IMR-90 (cell line): ENCODE data around the gene PRKN. TPM values are rescaled to one million over a fixed set of nuclear protein-coding genes. Genes with fewer than 3 reads are reported as not detected.

Source experiments
- ATAC-seq: fragments of 200-7000 bp; cut with Tn5 transposase; 2 replicates; pipeline ENCODE4 v1.9.1; 2020; ENCODE audit warnings: low read depth, mild to moderate bottlenecking, moderate library complexity
- BruUV-seq: library from RNA; stranded (reverse); fragments of 400-500 nt; replicated peaks from 2 replicates; lab custom pipeline; 2021; lab: Mats Ljungman, UMichigan
- CTCF ChIA-PET: fragments of 300-600 bp; formaldehyde crosslinking; extraction: SDS; loops from one replicate; lab custom pipeline; 2021; ENCODE audit warnings: antibody characterized with exemption; lab: Yijun Ruan, JAX
- POLR2A ChIA-PET: fragments of 300-600 bp; sonication (Branson Sonifier 250); formaldehyde crosslinking; loops from one replicate; lab custom pipeline; 2022; ENCODE audit warnings: antibody characterized with exemption; ENCODE audit not compliant: unreplicated experiment; lab: Charles Lee
- DNase-seq: peaks from one replicate; pipeline ENCODE4 v3.0.0; 2013
- H2AFZ ChIP-seq: replicated peaks from 2 replicates; pipeline ENCODE3; 2013; ENCODE audit warnings: low read length, mild to moderate bottlenecking; ENCODE audit not compliant: poor library complexity
- H2AK5ac ChIP-seq: 2 replicates; pipeline ENCODE4 v1.6.1; 2013; ENCODE audit warnings: low read depth, low read length, inconsistent platforms
- H2AK9ac ChIP-seq: replicated peaks from 2 replicates; pipeline ENCODE3; 2013; ENCODE audit warnings: mild to moderate bottlenecking, low read depth, low read length, moderate library complexity; ENCODE audit not compliant: poor library complexity
- H2BK120ac ChIP-seq: 2 replicates; pipeline ENCODE4 v1.6.1; 2013; ENCODE audit warnings: low read depth, low read length, inconsistent platforms
- H2BK15ac ChIP-seq: 3 replicates; pipeline ENCODE4 v1.6.1; 2013; ENCODE audit warnings: low read depth, low read length, inconsistent platforms
- H2BK20ac ChIP-seq: 2 replicates; pipeline ENCODE4 v1.6.1; 2013; ENCODE audit warnings: low read depth, mild to moderate bottlenecking, inconsistent platforms, low read length, moderate library complexity
- H2BK5ac ChIP-seq: 2 replicates; pipeline ENCODE4 v1.6.1; 2013; ENCODE audit warnings: mild to moderate bottlenecking, low read depth, low read length, inconsistent platforms; ENCODE audit not compliant: poor library complexity, severe bottlenecking
- H3K14ac ChIP-seq: replicated peaks from 2 replicates; pipeline ENCODE4 v1.6.1; 2013; ENCODE audit warnings: low read depth, low read length, inconsistent platforms
- H3K18ac ChIP-seq: 2 replicates; pipeline ENCODE4 v1.6.1; 2013; ENCODE audit warnings: low read depth, low read length, control low read depth
- H3K23ac ChIP-seq: 2 replicates; pipeline ENCODE4 v1.6.1; 2013; ENCODE audit warnings: low read depth, low read length, inconsistent platforms
- H3K27ac ChIP-seq: 2 replicates; pipeline ENCODE4 v1.5.1; 2013; ENCODE audit warnings: mild to moderate bottlenecking, control low read depth, low read length; ENCODE audit not compliant: insufficient read depth
- H3K27me3 ChIP-seq: 2 replicates; pipeline ENCODE4 v1.6.1; 2013; ENCODE audit warnings: low read length; ENCODE audit not compliant: control insufficient read depth, insufficient read depth
- H3K36me3 ChIP-seq: 2 replicates; pipeline ENCODE4 v1.6.1; 2013; ENCODE audit warnings: low read length, mixed read lengths; ENCODE audit not compliant: control insufficient read depth, insufficient read depth
- H3K4ac ChIP-seq: 2 replicates; pipeline ENCODE4 v1.6.1; 2013; ENCODE audit warnings: low read depth, low read length, inconsistent platforms
- H3K4me1 ChIP-seq: 2 replicates; pipeline ENCODE4 v1.6.1; 2013; ENCODE audit warnings: low read length, mixed read lengths; ENCODE audit not compliant: control insufficient read depth, insufficient read depth
- H3K4me2 ChIP-seq: 2 replicates; pipeline ENCODE4 v1.6.1; 2013; ENCODE audit warnings: low read depth, mild to moderate bottlenecking, control low read depth, low read length, moderate library complexity
- H3K4me3 ChIP-seq: 2 replicates; pipeline ENCODE4 v1.5.1; 2013; ENCODE audit warnings: low read depth, mild to moderate bottlenecking, control low read depth, low read length, moderate library complexity; ENCODE audit not compliant: insufficient read depth
- H3K56ac ChIP-seq: 2 replicates; pipeline ENCODE4 v1.6.1; 2013; ENCODE audit warnings: low read length, inconsistent platforms; ENCODE audit not compliant: insufficient read depth; ENCODE audit errors: extremely low read depth
- H3K79me1 ChIP-seq, 2 experiments: 2 replicates each; pipeline ENCODE4 v1.6.1; 2013; ENCODE audit warnings: low read length in 2 of 2, inconsistent platforms in 1 of 2, low read depth in 1 of 2
- H3K9ac ChIP-seq: 2 replicates; pipeline ENCODE4 v1.6.1; 2013; ENCODE audit warnings: low read depth, low read length, control low read depth
- H3K9me1 ChIP-seq: 2 replicates; pipeline ENCODE4 v1.6.1; 2013; ENCODE audit warnings: low read length, inconsistent platforms; ENCODE audit not compliant: insufficient read depth
- H3K9me3 ChIP-seq: 2 replicates; pipeline ENCODE4 v1.6.1; 2013; ENCODE audit warnings: low read length; ENCODE audit not compliant: control insufficient read depth, insufficient read depth
- H4K20me1 ChIP-seq: 2 replicates; pipeline ENCODE4 v1.6.1; 2013; ENCODE audit warnings: low read length, inconsistent platforms; ENCODE audit not compliant: insufficient read depth
- H4K5ac ChIP-seq: 2 replicates; pipeline ENCODE4 v1.6.1; 2013; ENCODE audit warnings: mild to moderate bottlenecking, low read depth, low read length, control low read depth
- H4K8ac ChIP-seq, 2 experiments: 2 replicates each; pipeline ENCODE4 v1.6.1; 2013; ENCODE audit warnings: low read depth in 2 of 2, low read length in 2 of 2, control low read depth in 1 of 2, inconsistent platforms in 1 of 2
- H4K91ac ChIP-seq: 2 replicates; pipeline ENCODE4 v1.6.1; 2013; ENCODE audit warnings: low read depth, low read length, inconsistent platforms; ENCODE audit not compliant: insufficient read depth
- BHLHE40 ChIP-seq: fragments of 150-350 bp; IDR thresholded peaks from 2 replicates; pipeline ENCODE4 v1.6.1; 2016; ENCODE audit warnings: mild to moderate bottlenecking, low read depth, low read length
- CEBPB ChIP-seq: IDR thresholded peaks from 2 replicates; pipeline ENCODE4 v1.6.1; 2012; ENCODE audit warnings: low read depth, low read length, improper control_type of control experiment
- CHD1 ChIP-seq: IDR thresholded peaks from 2 replicates; pipeline ENCODE4 v1.6.1; 2012; ENCODE audit warnings: low read depth, low read length, improper control_type of control experiment
- CTCF ChIP-seq: conservative IDR thresholded peaks from 2 replicates; pipeline ENCODE4 v1.5.1; 2012; ENCODE audit warnings: mild to moderate bottlenecking, low read depth, low read length, improper control_type of control experiment
- ELK1 ChIP-seq: fragments of 150-350 bp; IDR thresholded peaks from 2 replicates; pipeline ENCODE4 v1.6.1; 2016; ENCODE audit warnings: low read depth, mild to moderate bottlenecking, low read length, moderate library complexity, borderline replicate concordance
- FOS ChIP-seq: fragments of 150-350 bp; IDR thresholded peaks from 2 replicates; pipeline ENCODE4 v1.6.1; 2016; ENCODE audit warnings: low read depth, low read length
- MAFK ChIP-seq: IDR thresholded peaks from 2 replicates; pipeline ENCODE4 v1.6.1; 2012; ENCODE audit warnings: low read depth, low read length, improper control_type of control experiment
- MAZ ChIP-seq: IDR thresholded peaks from 2 replicates; pipeline ENCODE4 v1.6.1; 2012; ENCODE audit warnings: low read depth, mild to moderate bottlenecking, low read length, improper control_type of control experiment, moderate library complexity, borderline replicate concordance
- MXI1 ChIP-seq: IDR thresholded peaks from 2 replicates; pipeline ENCODE4 v1.6.1; 2012; ENCODE audit warnings: low read depth, mild to moderate bottlenecking, low read length, moderate library complexity, borderline replicate concordance
- NFE2L2 ChIP-seq: fragments of 150-350 bp; IDR thresholded peaks from 2 replicates; pipeline ENCODE4 v1.6.1; 2016; ENCODE audit warnings: low read depth, mild to moderate bottlenecking, low read length
- POLR2A ChIP-seq: IDR thresholded peaks from 2 replicates; pipeline ENCODE4 v1.6.1; 2012; ENCODE audit warnings: mild to moderate bottlenecking, low read depth, low read length
- RAD21 ChIP-seq: IDR thresholded peaks from 2 replicates; pipeline ENCODE4 v1.6.1; 2012; ENCODE audit warnings: low read length, improper control_type of control experiment
- RCOR1 ChIP-seq: IDR thresholded peaks from 2 replicates; pipeline ENCODE4 v1.6.1; 2012; ENCODE audit warnings: mild to moderate bottlenecking, low read length, improper control_type of control experiment; ENCODE audit not compliant: insufficient replicate concordance
- RFX5 ChIP-seq: IDR thresholded peaks from 2 replicates; pipeline ENCODE4 v1.8.0; 2012; ENCODE audit warnings: low read depth, mild to moderate bottlenecking, low read length, moderate library complexity
- SMC3 ChIP-seq: fragments of 150-350 bp; IDR thresholded peaks from 2 replicates; pipeline ENCODE4 v1.6.1; 2016; ENCODE audit warnings: low read depth, mild to moderate bottlenecking, antibody characterized with exemption, low read length, moderate library complexity
- USF2 ChIP-seq: fragments of 150-350 bp; IDR thresholded peaks from 2 replicates; pipeline ENCODE4 v1.6.1; 2017; ENCODE audit warnings: mild to moderate bottlenecking, antibody characterized with exemption, low read length, low read depth
- dilution Hi-C: fragments of 300-500 bp; cut with HindIII; formaldehyde crosslinking; loops from one replicate; pipeline ENCODE4 v1.14.3; 2018; ENCODE audit warnings: low sequenced_read_pairs; ENCODE audit not compliant: unreplicated experiment
- in situ Hi-C: fragments of 300-500 bp; cut with MboI; formaldehyde crosslinking; loops from 3 replicates; pipeline ENCODE4 v1.14.3; 2019; ENCODE audit warnings: low sequenced_read_pairs, inconsistent platforms, mixed read lengths
- intact Hi-C: fragments of 100-400 bp; cut with micrococcal nuclease; formaldehyde crosslinking; loops from 2 replicates; pipeline ENCODE4 v1.10.0; 2022
- polyA plus RNA-seq, 3 experiments: library from polyadenylated mRNA; depleted of rRNA; stranded (reverse); fragments of >200 nt; gene quantifications; 2 replicates each; pipeline ENCODE4 v1.2.3, GENCODE V29; 2012; ENCODE audit warnings: low replicate concordance in 1 of 3
- total RNA-seq: library from RNA; depleted of rRNA; stranded (reverse); fragments of >200 nt; gene quantifications from 2 replicates; pipeline ENCODE4 v1.2.3, GENCODE V29; 2012

PRKN gene
- total and polyA plus RNA-seq, 2 of the 4 experiments (the other 2 are of a cell fraction): 0.15 to 0.18 TPM

GRCh38 chr6:162698440-162698839, 29.1 kb downstream of the PRKN start:
- Histone ChIP-seq H3K4me2 (no peak overlapping the region), H2AK9ac (no peak overlapping the region), H2BK20ac (no peak overlapping the region), H3K9me1 (no peaks in the 10 kb centered on the region), H2AK5ac (no peak overlapping the region), H4K20me1 (no peaks in the 10 kb centered on the region), H3K14ac (no peak overlapping the region), H3K36me3 (no peaks in the 10 kb centered on the region), H4K8ac (no peak overlapping the region), H3K27me3 (no peaks in the 10 kb centered on the region), H3K9ac (no peak overlapping the region), H2AFZ (no peak overlapping the region), H3K4ac (no peak overlapping the region), H4K91ac (no peak overlapping the region), H3K18ac (no peak overlapping the region), H3K23ac (no peak overlapping the region), H2BK120ac (no peak overlapping the region), H2BK15ac (no peak overlapping the region), H3K4me1 (no peaks in the 10 kb centered on the region), H3K27ac (no peak overlapping the region), H2BK5ac (no peak overlapping the region), H3K79me1 (no peaks in the 10 kb centered on the region), H3K9me3 (peaks cover 3% of the 10 kb centered on the region), H3K56ac (no peak overlapping the region), H3K4me3 (no peak overlapping the region), H4K5ac (no peak overlapping the region)
- intact Hi-C loops: no loop called here
- ChIA-PET POLR2A (no interaction called here), CTCF (no interaction called here)
- DNase-seq: no peak
- ATAC-seq: no peak
- TF ChIP-seq NFE2L2 (no peak), BHLHE40 (no peak), POLR2A (no peak), CTCF (no peak), SMC3 (no peak), CEBPB (no peak), RCOR1 (no peak), MAZ (no peak), CHD1 (no peak), MAFK (no peak), FOS (no peak), ELK1 (no peak), USF2 (no peak), RFX5 (no peak), RAD21 (no peak), MXI1 (no peak)
- BruUV-seq: no TSS peak
- in situ Hi-C loops: no loop called here
- dilution Hi-C loops: no loop called here
